Measurements from ENCODE around the gene PROB1.
"Not testable (repeated sequence)": the region's sequence is repeated elsewhere in the genome, so short reads cannot be mapped to it uniquely, and the experiment has no call there.

PROB1 gene

DNA sequence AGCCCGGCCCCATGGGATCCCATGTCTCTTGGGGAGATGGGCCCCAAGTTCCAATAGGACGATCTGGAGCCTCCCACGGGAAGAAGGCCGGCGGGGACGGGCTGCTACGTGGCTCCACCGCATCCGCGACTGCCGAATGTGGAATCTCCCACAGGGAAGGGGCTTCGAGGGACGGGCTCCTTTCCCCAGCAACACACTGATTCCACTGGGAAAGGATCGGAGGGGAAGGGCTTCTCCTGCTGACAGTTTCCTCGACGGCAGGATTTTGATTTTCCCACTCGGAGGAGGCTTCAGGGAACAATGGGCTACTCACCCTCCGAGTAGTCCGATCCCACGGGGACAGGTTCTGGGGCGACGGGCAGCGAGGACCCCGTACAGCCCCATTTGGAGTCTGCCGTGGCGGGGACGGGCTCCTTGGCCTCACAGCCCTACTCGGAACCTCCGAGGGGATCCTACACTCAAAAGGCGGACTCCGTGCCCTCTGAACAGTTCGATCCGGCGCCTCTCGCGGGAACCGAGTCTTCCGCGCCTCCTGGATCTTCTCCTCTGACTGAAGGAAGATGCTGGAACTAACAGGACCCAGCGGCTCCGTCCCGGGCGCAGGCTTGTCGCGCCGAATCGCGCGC lies 1.3 kb downstream of the PROB1 start:
- DNase-seq (ENCODE audit: low read depth in 2 of 2): no peak

DNA sequence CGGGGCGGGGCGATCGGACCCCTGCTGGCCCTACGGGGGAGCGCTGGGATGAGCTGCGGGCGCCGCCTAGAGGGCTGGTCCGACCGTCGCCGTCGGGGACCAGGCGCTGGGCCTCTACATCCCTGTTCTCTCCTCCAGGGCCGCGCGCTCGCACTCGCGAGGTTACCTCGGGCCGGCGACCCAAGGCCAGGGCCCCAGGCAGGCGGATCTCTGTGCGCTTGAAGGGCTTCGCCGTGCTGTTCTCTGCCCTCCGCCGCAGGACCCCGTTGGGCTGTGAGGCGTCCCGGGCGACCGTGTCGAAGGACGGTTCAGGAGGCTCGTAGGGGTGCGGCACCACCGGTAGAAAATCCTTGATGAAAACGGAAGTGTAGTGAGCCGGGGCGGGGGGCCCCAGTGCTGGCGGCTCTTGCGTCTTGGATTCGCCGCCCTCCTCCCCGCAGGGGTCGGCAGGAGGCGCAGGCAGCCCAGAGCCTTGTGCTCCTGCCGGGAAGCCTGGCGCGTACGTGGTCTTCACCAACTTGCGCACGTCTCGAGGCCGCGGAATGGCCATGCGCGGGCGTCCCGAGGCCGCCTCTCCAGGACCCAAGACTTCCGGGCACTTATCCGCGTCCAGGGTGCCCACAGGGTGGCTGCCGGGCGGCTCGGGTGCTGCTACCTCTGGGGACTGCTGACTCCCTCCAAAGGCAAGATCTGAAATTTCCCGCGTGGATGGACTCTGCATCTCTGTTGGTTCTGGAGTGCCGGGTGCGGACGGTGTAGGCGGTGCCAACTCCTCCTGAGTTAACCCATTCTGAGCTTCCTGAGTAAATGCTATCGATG lies 2.0 kb downstream of the PROB1 start:
- DNase-seq (ENCODE audit: low read depth in 2 of 2): no peak

DNA sequence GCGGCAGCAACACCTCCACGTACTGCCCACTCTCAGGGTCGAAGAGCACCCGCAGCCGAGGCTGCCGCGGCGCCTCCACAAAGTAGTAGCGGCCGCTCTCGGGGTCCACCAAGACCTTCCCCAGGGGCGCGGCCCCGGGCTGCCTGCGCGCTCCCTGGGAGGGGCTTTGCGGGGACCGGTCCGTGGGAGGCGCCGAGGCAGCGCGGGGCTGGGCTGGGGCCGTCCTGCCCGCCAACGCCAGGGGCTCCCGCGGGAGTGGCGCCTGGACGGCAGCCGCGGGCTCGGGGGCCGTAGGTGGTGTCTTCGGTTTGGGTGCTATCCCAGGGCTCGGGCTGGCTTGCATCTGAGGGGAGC lies 2.6 kb downstream of the PROB1 start:
- DNase-seq (ENCODE audit: low read depth in 2 of 2): no peak

DNA sequence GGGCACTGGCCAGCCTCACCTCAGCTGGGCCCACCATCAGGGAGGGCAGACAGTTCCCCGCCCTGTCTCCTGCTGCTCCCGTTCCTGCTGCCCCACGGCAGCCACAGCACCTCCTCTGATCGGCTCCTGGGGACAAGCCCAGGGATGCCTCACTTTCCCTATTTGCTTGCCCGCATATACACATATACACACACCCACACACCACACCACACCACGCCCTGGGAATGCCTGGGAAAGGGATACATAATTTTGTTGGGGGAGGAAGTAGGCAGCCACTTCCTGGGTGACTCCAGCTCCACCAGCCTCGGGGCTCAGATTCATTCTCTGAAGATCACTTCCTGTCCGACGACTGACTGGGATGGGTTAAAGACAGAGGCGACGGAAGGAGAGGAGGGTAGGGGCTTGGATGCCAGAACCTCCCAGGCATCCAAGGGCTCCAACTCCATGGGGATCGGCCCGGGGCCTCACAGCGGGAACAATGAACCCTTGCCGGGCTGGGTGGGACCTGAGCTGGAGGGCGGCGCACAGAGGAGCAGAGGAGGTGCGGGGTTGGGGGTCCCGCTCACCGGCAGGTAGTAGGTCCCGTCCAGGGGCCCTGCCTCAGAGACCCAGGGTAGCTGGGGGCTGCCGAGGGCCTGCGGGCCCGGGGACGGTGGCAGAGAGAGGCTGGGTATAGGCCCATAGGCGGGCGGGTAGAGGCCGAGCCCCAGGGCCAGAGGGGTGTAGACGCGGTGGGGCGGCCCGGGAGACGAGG lies 3.2 kb downstream of the PROB1 start:
- DNase-seq (ENCODE audit: low read depth in 2 of 2): no peak

DNA sequence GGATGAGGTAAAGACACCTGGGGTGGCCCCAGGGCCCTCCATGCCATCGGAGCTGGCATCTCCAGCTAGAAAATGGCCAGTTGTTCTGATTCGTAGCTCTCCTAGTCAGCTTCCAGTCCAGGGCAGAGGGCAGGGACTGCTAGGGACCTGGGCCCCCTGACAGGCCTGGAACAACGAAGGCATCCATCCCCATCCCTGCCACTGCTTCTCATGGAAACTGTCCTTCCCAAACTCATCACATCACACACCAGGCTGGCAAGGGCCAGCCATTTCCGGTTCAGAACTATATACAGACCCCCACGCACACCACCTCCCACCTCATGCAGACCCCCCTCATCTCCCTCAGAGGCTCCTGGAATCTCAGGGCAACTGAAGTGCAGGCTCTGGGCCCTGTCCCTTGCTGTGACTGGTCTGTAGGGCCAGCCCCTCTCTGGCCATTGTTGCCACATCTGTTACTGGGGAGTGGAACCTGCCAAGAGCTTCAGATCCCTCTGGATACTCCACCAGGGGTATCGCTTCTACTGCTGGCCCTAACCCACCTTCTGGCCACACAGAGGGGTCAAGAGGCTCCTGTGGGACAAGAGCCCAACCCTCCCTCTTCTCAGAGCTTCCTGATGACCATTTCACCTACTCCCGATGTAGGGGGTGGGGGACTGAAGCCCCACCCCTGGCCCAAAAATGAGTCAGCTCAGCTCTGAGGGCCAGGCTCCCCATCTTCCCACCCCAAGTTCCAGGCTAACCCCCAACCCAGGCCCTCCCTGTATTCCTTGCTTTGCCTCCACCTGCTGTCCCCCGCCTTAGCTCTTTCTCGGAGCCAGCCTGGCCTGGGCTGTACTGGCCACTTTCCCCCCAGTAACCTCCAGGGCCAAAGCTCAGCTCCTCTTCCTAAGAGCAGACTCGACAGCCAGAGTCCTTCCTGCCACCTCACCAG lies 4.0 kb downstream of the PROB1 start:
- DNase-seq (ENCODE audit: low read depth in 2 of 2): no peak

DNA sequence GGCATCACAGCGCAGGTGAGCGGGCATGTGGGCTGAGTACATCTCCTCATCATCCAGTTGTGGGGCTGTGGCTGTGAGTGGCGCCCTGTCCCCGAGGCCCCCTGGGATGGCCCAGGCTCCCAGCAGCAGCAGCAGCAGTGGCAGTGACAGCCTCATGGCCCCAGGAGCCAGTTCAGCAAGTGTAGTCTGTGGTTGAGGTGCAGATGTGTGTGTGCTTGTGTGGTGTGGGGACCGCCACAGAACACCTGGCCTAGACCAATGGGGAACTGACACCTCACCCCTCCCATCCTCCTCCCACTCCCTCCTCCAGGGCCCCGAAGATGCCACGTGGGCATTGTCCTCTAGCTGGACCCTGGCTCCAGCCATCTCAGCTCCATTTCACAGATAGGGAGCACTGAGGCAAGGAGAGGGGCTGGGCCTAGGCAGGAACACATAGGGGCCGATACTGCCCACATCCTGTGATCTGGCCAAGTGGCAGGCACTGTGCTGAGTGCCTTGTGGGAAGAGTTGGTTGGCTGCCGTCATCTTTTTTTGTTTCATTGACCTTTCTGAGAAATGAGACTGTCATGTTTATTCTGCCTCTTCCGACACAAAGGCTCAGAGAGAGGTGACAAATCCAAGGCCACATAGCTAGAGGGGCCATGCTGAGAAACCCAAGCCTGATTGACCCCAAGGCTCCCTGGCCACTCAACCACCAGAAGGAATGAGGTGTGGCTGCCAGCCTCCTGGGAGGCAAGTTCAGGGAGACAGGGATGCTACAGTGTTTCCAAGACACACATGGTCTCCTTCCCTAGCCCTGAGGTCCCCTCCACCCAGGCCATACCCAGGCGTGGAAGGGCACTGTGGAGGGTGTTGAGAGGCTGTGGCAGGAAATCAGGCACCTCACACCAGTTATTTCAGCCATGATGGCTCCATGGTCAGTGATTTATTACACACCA lies 4.9 kb downstream of the PROB1 start, which contains the start of gene MZB1:
TSS of gene MZB1 (minus strand) at position 213 of the 938 bp plus-strand sequence. CDS start at position 156, 57 bp downstream.
- DNase-seq (ENCODE audit: low read depth in 2 of 2): no peak

DNA sequence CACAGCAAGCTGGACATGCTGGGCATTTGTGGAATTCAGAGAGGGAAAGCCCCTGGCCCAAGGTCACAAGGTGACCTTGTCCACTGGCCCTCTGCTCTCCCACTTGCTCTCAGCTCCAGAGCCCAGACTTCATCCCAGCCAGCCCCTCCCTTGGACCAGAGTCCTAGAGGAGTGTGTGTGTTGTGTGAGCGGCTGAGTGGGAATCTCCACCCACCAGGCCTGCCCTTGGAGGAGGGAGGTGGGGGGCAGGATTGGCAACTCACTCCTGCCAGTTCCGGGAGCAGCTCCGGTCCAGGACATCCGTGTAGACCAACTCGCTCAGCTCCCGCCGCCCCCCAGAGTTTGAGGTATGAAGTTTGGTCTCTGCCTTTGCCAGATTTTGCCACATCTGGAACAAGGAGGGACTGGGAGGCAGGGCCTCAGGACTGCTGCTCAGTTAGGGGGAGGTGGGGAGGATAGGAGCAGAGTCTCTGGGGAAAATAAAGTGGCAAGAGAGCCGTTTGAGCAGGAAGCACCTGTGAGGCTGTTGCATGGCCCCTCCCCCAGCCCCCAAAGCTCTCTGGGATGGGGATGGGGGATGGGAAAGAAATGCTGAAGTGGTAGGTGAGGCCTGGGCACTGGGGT lies 6.6 kb downstream of the PROB1 start:
- DNase-seq (ENCODE audit: low read depth in 2 of 2): no peak

DNA sequence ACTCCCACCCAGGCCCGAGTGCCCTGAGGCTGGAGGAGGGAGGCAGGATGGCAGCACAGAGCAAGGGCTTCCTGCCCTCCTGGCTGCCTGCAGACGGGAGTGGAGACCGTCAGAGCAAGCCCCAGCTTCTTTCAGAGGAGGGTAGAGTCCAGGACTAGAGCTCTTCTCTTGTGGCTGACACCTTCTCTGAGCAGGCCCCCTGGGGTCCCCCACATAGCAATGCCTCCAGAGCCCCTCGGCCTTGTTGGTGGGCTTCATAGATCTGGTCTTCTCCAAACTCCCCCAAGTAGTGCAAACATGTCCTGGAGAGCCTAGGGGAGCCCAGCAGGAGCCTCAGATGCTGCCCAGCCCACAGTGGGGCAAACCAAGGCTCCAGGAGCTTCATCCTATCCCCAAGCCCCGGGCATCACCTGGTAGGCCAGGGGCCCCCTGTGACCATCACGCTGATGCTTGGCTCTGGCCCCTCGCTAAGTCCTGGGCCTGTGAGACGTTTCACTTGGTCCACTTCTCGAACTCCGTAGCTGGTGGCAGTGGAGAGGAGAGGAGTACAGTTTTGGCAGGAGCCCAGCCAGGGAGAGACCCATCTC lies 7.2 kb downstream of the PROB1 start:
- no peak for DNase-seq (ENCODE audit: low read depth in 2 of 2)

DNA sequence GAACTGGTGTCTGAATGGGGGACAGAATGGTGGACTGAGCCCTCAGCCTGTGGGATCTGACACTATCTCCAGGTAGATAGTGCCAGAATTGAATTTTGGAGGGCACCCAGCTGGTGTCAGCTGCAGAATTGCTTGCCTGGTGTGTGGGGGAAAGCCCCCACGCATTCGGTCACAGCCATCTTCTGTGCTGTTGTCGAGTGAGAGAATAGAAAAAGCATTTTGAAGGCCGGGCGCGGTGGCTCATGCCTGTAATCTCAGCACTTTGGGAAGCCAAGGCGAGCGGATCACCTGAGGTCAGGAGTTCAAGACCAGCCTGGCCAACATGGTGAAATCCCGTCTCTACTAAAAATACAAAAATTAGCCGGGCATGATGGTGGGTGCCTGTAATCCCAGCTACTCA lies 7.9 kb downstream of the PROB1 start:
- not testable (repeated sequence) for DNase-seq (ENCODE audit: low read depth in 2 of 2)

DNA sequence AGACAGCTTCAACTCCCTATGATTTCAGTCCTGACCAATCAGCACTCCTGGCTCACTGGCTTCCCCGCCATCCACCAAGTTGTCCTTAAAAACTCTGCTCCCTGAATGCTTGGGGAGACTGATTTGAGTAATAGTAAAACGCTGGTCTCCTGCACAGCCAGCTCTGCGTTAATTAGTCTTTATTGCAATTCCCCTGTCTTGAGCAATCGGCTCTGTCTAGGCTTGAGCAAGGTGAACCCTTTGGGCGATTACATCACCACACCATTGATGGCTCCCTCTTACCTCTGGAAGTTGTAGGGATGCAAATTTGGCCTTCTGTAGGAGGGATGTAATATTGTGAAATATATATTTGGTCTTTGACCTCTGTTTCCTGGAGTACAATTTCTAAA lies 8.9 kb downstream of the PROB1 start:
- no peak for DNase-seq (ENCODE audit: low read depth in 2 of 2)

DNA sequence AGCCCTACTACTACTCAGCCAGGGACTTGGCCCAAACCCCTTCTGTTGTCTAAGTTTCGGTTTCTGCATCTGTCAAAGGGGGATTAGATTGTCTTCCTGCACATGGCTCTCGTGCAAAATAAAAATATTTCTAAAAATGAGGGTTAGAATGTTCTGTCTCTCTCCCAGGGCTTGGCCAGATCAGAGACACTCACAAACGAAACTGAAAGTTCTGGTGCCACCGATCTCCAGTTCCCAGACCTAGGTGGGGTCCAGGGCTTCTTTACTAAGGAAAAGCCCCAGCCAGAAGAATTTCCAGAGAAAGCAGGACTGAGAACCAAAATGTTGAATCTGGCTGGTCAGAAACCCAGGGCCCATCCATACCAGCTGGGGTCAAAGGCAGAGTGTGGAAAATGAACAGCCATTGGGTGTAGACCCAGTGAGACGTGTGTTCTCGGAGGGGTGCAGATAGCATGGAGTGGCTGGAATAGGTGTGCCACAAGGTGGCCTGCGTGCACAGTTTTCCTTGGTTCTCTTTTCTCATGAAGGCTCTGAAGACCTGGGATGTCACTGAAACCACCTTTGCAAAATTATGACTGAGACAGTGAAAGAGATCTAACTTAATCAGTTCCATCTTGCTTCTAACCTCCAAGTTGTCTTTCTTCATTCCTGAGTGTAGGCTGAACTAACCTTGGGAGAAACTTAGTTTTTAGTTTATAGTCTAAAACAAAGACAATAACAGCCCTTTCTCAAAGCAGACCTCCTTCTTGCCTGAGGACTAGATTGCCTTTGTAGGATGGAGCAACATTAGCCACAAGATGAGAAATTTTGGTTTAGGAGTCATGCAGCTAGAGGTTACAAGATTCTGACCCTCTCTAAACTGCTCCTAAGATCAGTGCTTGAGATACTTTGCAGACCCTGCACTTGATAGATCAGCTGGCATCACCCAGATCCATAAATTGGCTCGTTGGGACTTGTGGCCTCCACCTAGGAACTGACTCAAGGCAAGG lies 9.5 kb downstream of the PROB1 start:
- no peak for DNase-seq (ENCODE audit: low read depth in 2 of 2)

DNA sequence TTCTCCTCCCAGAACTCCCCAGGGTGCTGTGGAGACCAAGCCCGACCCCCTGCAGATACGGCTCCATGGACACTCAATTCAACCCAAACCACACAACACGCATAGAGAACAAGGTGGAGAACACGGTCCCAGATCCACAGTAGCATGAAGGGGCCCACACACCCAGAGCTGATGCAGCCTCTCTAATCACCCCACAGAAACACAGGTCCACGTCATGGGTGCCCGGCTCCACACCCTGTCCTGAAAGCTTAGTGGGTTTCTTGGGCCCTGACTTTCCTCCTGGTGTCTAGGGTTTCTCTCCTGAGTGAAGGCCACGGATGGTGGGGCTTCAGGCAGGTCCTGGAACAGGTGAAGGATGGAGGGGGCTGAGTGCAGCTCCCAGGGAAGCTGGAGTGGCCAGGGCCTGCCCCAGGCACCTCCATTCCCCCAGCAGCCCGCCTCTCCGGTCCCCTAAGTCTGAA lies 10.3 kb downstream of the PROB1 start:
- no peak for DNase-seq (ENCODE audit: low read depth in 2 of 2)

DNA sequence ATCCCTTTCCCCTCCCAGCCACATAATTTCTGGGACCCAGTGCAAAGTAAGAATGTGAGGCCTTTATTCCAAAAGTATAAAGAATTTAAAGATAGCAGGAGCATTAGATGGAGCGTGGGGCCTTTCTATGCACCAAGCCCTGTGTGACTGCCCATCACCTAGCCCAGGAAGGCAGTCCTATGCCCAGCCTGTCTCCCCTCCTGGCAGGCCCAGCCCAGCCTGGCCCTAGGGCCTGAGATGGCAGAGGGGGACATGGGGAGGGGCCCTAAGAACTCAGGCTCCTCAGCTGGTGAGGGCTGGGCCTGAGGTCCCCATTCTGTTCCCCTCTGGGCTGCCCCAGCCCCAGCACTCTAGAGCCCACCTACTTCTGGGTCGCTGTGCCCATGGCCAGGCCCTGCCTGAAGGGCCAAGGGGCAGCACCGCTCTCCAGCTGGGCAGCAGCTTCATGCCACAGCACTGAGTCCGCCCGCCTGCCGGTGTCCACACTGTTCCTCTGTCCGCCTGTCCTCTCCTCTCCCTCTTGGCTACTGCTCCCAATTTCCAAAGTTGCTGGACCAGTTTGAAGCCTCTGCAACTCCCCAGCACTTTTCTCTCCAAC lies 10.8 kb downstream of the PROB1 start:
- no peak for DNase-seq (ENCODE audit: low read depth in 2 of 2)

DNA sequence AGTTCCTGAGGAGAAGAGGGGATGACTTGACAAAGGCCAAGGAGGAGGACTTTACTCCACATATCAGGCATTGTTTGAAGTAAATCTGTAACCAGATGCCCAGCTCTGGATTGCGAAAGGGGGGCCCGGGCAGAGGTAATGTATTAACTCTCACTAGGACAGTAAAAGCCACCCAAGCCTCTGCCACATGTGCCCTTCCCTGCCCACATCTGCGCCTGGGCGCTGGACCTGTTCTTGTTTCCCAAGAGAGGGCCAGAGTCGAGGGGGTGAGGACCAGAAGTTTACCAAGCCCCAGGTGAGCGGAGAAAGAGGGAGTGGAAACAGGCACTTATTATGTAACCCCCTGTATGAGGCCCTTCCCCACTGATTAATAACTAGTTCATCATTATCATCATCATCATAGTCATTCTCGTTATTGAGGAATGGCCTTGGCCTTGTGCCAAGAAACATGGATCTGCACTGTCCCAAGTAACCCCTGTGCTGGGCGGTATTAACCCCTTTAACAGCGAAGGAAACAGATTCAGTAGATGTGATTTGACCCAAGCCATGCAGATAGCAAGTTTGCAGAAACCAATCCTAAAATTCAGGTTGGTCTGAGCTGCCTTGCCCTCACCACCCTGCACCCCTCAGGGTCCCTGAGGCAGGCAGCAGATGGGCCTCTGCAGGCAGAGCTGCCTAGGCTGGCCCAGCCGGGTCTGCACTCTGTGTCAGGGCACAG lies 11.5 kb downstream of the PROB1 start, which contains the start of gene SLC23A1:
TSS of gene SLC23A1 (minus strand) at position 23 of the 718 bp plus-strand sequence. CDS start 44 bp downstream, outside the sequence.
- DNase-seq (ENCODE audit: low read depth in 2 of 2): no peak

DNA sequence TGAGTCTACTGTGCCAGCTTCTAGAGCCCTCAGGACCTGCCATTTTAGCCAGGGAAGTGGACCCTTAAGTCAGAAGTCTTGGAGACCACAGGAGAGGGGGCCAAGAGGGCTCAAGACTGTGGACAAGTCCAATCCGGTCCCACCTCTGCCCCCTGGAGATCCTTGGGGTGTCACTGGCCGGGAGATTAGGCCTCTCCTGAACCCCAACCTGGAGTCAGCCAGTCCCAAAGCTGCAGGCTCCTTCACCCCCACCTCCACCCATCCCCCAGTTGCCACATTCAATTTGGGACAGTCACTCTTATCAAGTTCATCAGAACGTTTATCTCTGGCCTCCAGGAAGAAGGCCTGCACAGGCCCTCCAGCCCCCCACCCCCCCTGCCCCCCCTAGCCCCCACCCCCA lies 12.1 kb downstream of the PROB1 start:
- no peak for DNase-seq (ENCODE audit: low read depth in 2 of 2)

DNA sequence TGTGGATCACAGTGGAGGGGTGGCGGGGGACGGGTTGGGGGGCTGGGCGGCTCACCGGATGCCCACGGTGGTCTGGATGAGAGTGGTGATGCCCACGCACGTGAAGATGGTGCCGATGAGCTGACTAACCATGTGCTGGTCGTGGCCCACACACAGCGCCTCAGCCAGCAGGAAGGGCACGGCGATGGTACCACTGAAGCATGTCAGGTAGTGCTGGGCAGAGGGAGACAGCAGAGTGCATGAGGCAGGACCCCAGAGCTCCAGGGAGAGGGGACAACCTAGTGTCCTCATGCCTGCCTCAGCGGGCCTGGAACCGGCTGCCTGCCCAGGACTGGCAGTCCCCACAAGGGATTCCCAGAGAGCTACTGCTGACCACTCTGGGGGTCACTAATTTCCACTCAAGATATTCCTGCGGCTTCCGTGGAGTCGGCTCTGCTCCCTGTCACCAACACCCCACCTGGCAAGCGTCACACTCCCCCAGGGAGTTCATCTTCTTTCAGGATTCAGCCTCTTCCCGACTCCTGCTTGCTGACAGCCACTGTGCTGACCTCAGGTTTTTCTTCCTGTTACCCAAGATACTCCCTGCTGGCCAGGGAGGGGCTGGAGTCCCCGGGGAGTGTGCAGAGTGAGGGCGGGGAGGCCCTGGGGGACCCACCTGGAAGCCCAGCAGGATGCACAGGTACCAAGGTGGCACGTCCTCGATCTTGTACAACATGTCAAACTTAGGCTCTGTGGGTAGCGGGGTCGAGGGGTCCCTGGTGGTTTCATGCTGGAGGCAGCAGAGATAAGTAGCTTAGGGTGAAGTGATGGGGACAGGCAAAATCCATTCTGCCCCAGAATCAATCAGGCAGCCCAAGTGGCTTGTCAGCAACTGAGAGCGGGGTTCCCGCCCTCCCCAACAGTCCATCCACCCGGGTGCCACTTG lies 12.8 kb downstream of the PROB1 start:
- DNase-seq (ENCODE audit: low read depth in 2 of 2): no peak
